H9 (cell line): ENCODE measurements around the gene MAPT. TPM values are rescaled to one million over a fixed set of nuclear protein-coding genes. Genes with fewer than 3 reads are reported as not detected.

Source experiments
- DNase-seq: peaks from one replicate; pipeline ENCODE4 v3.0.0-alpha.2; 2017
- H2AFZ ChIP-seq: one replicate; pipeline ENCODE4 v1.6.1; 2013; ENCODE audit warnings: mild to moderate bottlenecking, low read length, control low read depth, moderate library complexity
- H2AK5ac ChIP-seq: 2 replicates; pipeline ENCODE4 v1.6.1; 2013; ENCODE audit warnings: low read length, control low read depth, mixed read lengths; ENCODE audit not compliant: insufficient read length
- H2BK120ac ChIP-seq: one replicate; pipeline ENCODE4 v1.6.1; 2013; ENCODE audit warnings: low read depth, mild to moderate bottlenecking, low read length, control low read depth, inconsistent platforms; ENCODE audit not compliant: poor library complexity, severe bottlenecking
- H2BK12ac ChIP-seq: 2 replicates; pipeline ENCODE4 v1.6.1; 2013; ENCODE audit warnings: low read length, control low read depth, mixed read lengths, low read depth; ENCODE audit not compliant: insufficient read length
- H2BK15ac ChIP-seq: 2 replicates; pipeline ENCODE4 v1.6.1; 2013; ENCODE audit warnings: low read depth, low read length, control low read depth
- H2BK20ac ChIP-seq: one replicate; pipeline ENCODE4 v1.6.1; 2013; ENCODE audit warnings: low read depth, mild to moderate bottlenecking, low read length, control low read depth, inconsistent platforms; ENCODE audit not compliant: poor library complexity, severe bottlenecking
- H2BK5ac ChIP-seq: 2 replicates; pipeline ENCODE4 v1.6.1; 2013; ENCODE audit warnings: low read length, control low read depth, mixed read lengths; ENCODE audit not compliant: insufficient read length
- H3K14ac ChIP-seq: 2 replicates; pipeline ENCODE4 v1.6.1; 2013; ENCODE audit warnings: low read length, control low read depth; ENCODE audit not compliant: insufficient read depth
- H3K18ac ChIP-seq: 2 replicates; pipeline ENCODE4 v1.6.1; 2013; ENCODE audit warnings: low read depth, mild to moderate bottlenecking, mixed read lengths, low read length, control low read depth; ENCODE audit not compliant: insufficient read length
- H3K23ac ChIP-seq: 2 replicates; pipeline ENCODE4 v1.6.1; 2013; ENCODE audit warnings: low read length, control low read depth, mixed read lengths, low read depth; ENCODE audit not compliant: insufficient read length
- H3K23me2 ChIP-seq: 2 replicates; pipeline ENCODE4 v1.6.1; 2013; ENCODE audit warnings: low read depth, mild to moderate bottlenecking, mixed read lengths, low read length, control low read depth; ENCODE audit not compliant: insufficient read length, poor library complexity, severe bottlenecking
- H3K27ac ChIP-seq: 2 replicates; pipeline ENCODE4 v1.5.1; 2013; ENCODE audit warnings: low read length, control low read depth, mixed read lengths, low read depth; ENCODE audit not compliant: insufficient read length
- H3K27me3 ChIP-seq: 2 replicates; pipeline ENCODE4 v1.6.1; 2013; ENCODE audit warnings: low read length, control low read depth, inconsistent platforms; ENCODE audit not compliant: insufficient read depth
- H3K4ac ChIP-seq: 2 replicates; pipeline ENCODE4 v1.6.1; 2013; ENCODE audit warnings: low read depth, mild to moderate bottlenecking, control low read depth, inconsistent platforms, low read length, moderate library complexity
- H3K4me1 ChIP-seq: 2 replicates; pipeline ENCODE4 v1.6.1; 2013; ENCODE audit warnings: low read length, control low read depth, inconsistent platforms; ENCODE audit not compliant: insufficient read depth
- H3K4me2 ChIP-seq: 2 replicates; pipeline ENCODE4 v1.6.1; 2013; ENCODE audit warnings: low read length, control low read depth, mixed read lengths; ENCODE audit not compliant: insufficient read length, insufficient read depth
- H3K56ac ChIP-seq: 2 replicates; pipeline ENCODE4 v1.6.1; 2013; ENCODE audit warnings: low read depth, mild to moderate bottlenecking, mixed read lengths, low read length, control low read depth; ENCODE audit not compliant: insufficient read length
- H3K79me1 ChIP-seq: 2 replicates; pipeline ENCODE4 v1.6.1; 2013; ENCODE audit warnings: low read depth, mild to moderate bottlenecking, moderate library complexity, low read length, control low read depth, inconsistent platforms; ENCODE audit not compliant: insufficient read depth, poor library complexity, severe bottlenecking
- H3K79me2 ChIP-seq: 2 replicates; pipeline ENCODE4 v1.6.1; 2013; ENCODE audit warnings: low read length, control low read depth, inconsistent platforms; ENCODE audit not compliant: insufficient read depth
- H3K9ac ChIP-seq: 2 replicates; pipeline ENCODE4 v1.6.1; 2013; ENCODE audit warnings: low read length, control low read depth, mixed read lengths; ENCODE audit not compliant: insufficient read length; ENCODE audit errors: extremely low read depth
- H3K9me3 ChIP-seq: one replicate; pipeline ENCODE4 v1.6.1; 2013; ENCODE audit warnings: low read depth, low read length, inconsistent platforms; ENCODE audit not compliant: control insufficient read depth
- H3T11ph ChIP-seq: one replicate; pipeline ENCODE4 v1.6.1; 2013; ENCODE audit warnings: mild to moderate bottlenecking, low read length, control low read depth, inconsistent platforms
- H4K20me1 ChIP-seq: one replicate; pipeline ENCODE4 v1.6.1; 2013; ENCODE audit not compliant: control insufficient read depth, insufficient read length, insufficient read depth
- H4K5ac ChIP-seq: 2 replicates; pipeline ENCODE4 v1.6.1; 2013; ENCODE audit warnings: low read depth, mild to moderate bottlenecking, mixed read lengths, low read length, control low read depth; ENCODE audit not compliant: insufficient read length
- H4K8ac ChIP-seq: replicated peaks from 2 replicates; pipeline ENCODE4 v1.6.1; 2013; ENCODE audit warnings: low read length, control low read depth, mixed read lengths, low read depth; ENCODE audit not compliant: insufficient read length
- H4K91ac ChIP-seq: 2 replicates; pipeline ENCODE4 v1.6.1; 2013; ENCODE audit warnings: low read depth, mild to moderate bottlenecking, moderate library complexity, mixed read lengths, low read length, control low read depth; ENCODE audit not compliant: insufficient read length
- H3K27ac Mint-ChIP-seq, 3 experiments: 2 replicates in 2 of 3; 3 replicates in 1 of 3; pipeline ENCODE4 v1.8.0; 2020 to 2021; ENCODE audit warnings: mixed read lengths in 3 of 3, mild to moderate bottlenecking in 1 of 3, moderate library complexity in 1 of 3
- H3K27me3 Mint-ChIP-seq: 2 replicates; pipeline ENCODE4 v1.8.0; 2021; ENCODE audit warnings: low read depth, mild to moderate bottlenecking, moderate library complexity, mixed read lengths
- H3K36me3 Mint-ChIP-seq, 3 experiments: 2 replicates in 2 of 3; 3 replicates in 1 of 3; pipeline ENCODE4 v1.8.0; 2020 to 2021; ENCODE audit warnings: low read depth in 3 of 3, mixed read lengths in 3 of 3; ENCODE audit not compliant: insufficient read depth in 1 of 3
- H3K4me1 Mint-ChIP-seq, 2 experiments: 2 replicates each; pipeline ENCODE4 v1.8.0; 2020; ENCODE audit warnings: mixed read lengths in 2 of 2
- H3K4me3 Mint-ChIP-seq, 2 experiments: 2 replicates in 1 of 2; 3 replicates in 1 of 2; pipeline ENCODE4 v1.8.0; 2020 to 2021; ENCODE audit warnings: mild to moderate bottlenecking in 2 of 2, mixed read lengths in 2 of 2, moderate library complexity in 1 of 2
- H3K9me3 Mint-ChIP-seq, 2 experiments: 2 replicates in 1 of 2; 3 replicates in 1 of 2; pipeline ENCODE4 v1.8.0; 2020; ENCODE audit warnings: mild to moderate bottlenecking in 2 of 2, mixed read lengths in 2 of 2, moderate library complexity in 1 of 2
- WGBS: extraction: QIAGEN DNeasy Blood & Tissue Kit; methylation state at CpG from one replicate; pipeline ENCODE4 v1.1.7; 2013; ENCODE audit warnings: missing lambda C conversion rate, low lambda C conversion rate, mixed read lengths; ENCODE audit not compliant: insufficient read length; ENCODE audit errors: extremely low coverage; 5-methylcytosine and 5-hydroxymethylcytosine counted together
- total RNA-seq: library from RNA; stranded (reverse); gene quantifications from 2 replicates; pipeline ENCODE4 v1.2.1, GENCODE V29; 2021
- TF ChIP-seq, protein P1 (sequence below): fragments of 200-600 bp; sonication (generic); conservative IDR thresholded peaks from 3 replicates; pipeline ENCODE4 v1.8.0; 2021; ENCODE audit warnings: antibody characterized with exemption, mild to moderate bottlenecking

The MAPT gene
- total RNA-seq, 1 experiment from 2014 or later: 1.6 TPM

GRCh38 chr17:45965812-45966211, 71.5 kb downstream of the MAPT start:
- Histone ChIP-seq H3K23me2 (no peaks in the 10 kb centered on the region), H3K4me1 (no peaks in the 10 kb centered on the region), H4K91ac (no peak overlapping the region), H2BK5ac (no peak overlapping the region), H2BK12ac (no peak overlapping the region), H4K20me1 (no peaks in the 10 kb centered on the region), H2BK15ac (no peak overlapping the region), H3K9me3 (no peaks in the 10 kb centered on the region), H2BK120ac (no peak overlapping the region), H3K14ac (no peak overlapping the region), H3K4ac (no peak overlapping the region), H4K5ac (no peak overlapping the region), H3K18ac (no peak overlapping the region), H3K56ac (no peak overlapping the region), H4K8ac (no peak overlapping the region), H2AK5ac (no peak overlapping the region), H3T11ph (no peak overlapping the region), H3K27ac (no peak overlapping the region), H2BK20ac (no peak overlapping the region), H3K9ac (no peak overlapping the region), H3K79me1 (no peaks in the 10 kb centered on the region), H2AFZ (no peak overlapping the region), H3K23ac (no peak overlapping the region), H3K79me2 (no peaks in the 10 kb centered on the region), H3K4me2 (no peak overlapping the region), H3K27me3 (no peaks in the 10 kb centered on the region)
- no CpG with 5 or more reads among the region's 4 CpGs for WGBS
- Mint-ChIP-seq H3K27me3 (peaks cover 25% of the 10 kb centered on the region), H3K27ac (no peak overlapping the region), H3K4me3 (no peak overlapping the region), H3K9me3 (no peaks in the 10 kb centered on the region; a peak in 1 of 5 replicates), H3K4me1 (peaks cover 0 to 4% of the 10 kb centered on the region in 2 experiments; a peak in 1 of 4 replicates), H3K36me3 (no peaks in the 10 kb centered on the region)
- TF ChIP-seq, protein P1, sequence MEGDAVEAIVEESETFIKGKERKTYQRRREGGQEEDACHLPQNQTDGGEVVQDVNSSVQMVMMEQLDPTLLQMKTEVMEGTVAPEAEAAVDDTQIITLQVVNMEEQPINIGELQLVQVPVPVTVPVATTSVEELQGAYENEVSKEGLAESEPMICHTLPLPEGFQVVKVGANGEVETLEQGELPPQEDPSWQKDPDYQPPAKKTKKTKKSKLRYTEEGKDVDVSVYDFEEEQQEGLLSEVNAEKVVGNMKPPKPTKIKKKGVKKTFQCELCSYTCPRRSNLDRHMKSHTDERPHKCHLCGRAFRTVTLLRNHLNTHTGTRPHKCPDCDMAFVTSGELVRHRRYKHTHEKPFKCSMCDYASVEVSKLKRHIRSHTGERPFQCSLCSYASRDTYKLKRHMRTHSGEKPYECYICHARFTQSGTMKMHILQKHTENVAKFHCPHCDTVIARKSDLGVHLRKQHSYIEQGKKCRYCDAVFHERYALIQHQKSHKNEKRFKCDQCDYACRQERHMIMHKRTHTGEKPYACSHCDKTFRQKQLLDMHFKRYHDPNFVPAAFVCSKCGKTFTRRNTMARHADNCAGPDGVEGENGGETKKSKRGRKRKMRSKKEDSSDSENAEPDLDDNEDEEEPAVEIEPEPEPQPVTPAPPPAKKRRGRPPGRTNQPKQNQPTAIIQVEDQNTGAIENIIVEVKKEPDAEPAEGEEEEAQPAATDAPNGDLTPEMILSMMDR: no peak
- DNase-seq: no peak
